HCT116 (cell line): ENCODE data around the gene PRM2.

Source experiments
- CTCF ChIP-seq, 3 experiments: fragments of 200-600 bp in 1 of 3; sonication (generic) in 1 of 3; IDR thresholded peaks in 2 of 3; conservative IDR thresholded peaks in 1 of 3; 2 replicates each; pipeline ENCODE4 v1.5.1; 2012 to 2017; ENCODE audit warnings: low read depth in 2 of 3, low read length in 2 of 3, antibody characterized with exemption in 1 of 3, borderline replicate concordance in 1 of 3, control low read depth in 1 of 3, mild to moderate bottlenecking in 1 of 3, mixed read lengths in 1 of 3, mixed run types in 1 of 3, moderate library complexity in 1 of 3; ENCODE audit not compliant: insufficient read depth in 1 of 3
- EZH2 ChIP-seq: fragments of 200-600 bp; sonication (generic); IDR thresholded peaks from 2 replicates; pipeline ENCODE4 v1.6.1; 2017; ENCODE audit warnings: antibody characterized with exemption, mixed run types
- FOSL1 ChIP-seq: IDR thresholded peaks from 2 replicates; pipeline ENCODE4 v1.6.1; 2012; ENCODE audit warnings: low read depth
- MAX ChIP-seq: IDR thresholded peaks from 2 replicates; pipeline ENCODE4 v1.6.1; 2012
- POLR2A ChIP-seq: IDR thresholded peaks from 2 replicates; pipeline ENCODE4 v1.7.0; 2011; ENCODE audit warnings: borderline replicate concordance; ENCODE audit not compliant: insufficient read depth, insufficient read length; ENCODE audit errors: extremely low read depth
- TCF7L2 ChIP-seq: IDR thresholded peaks from 2 replicates; pipeline ENCODE4 v1.7.0; 2011; ENCODE audit warnings: borderline replicate concordance, inconsistent platforms; ENCODE audit not compliant: insufficient read depth, insufficient read length; ENCODE audit errors: extremely low read depth
- YY1 ChIP-seq: IDR thresholded peaks from 2 replicates; pipeline ENCODE4 v1.6.1; 2011; ENCODE audit warnings: low read length, low read depth, moderate library complexity, mild to moderate bottlenecking; ENCODE audit not compliant: insufficient replicate concordance; ENCODE audit errors: extremely low read depth
- ZFX ChIP-seq: fragments of 450-650 bp; IDR thresholded peaks from 2 replicates; pipeline ENCODE4 v1.6.1; 2017

- TF ChIP-seq EZH2: no peak
- TF ChIP-seq CTCF (IDR thresholded peaks at IDR 0.05 in 2 of 3, conservative IDR thresholded peaks at IDR 0.05 in 1 of 3; ENCODE audit: borderline replicate concordance in 1 of 3, insufficient read depth in 1 of 3, low read depth in 2 of 3, low read length in 2 of 3): no peak
- TF ChIP-seq POLR2A: no peak
- no peak for TF ChIP-seq MAX
- no peak for TF ChIP-seq TCF7L2
- TF ChIP-seq FOSL1: no peak
- no peak for TF ChIP-seq ZFX
- TF ChIP-seq YY1: no peak
Observed at GRCh38 chr16:11238272-11239202, 37.7 kb downstream of the PRM2 start.
